ENCODE measurements around the gene ADIPOR2. TPM values are rescaled to one million over a fixed set of nuclear protein-coding genes. Genes with fewer than 3 reads are reported as not detected.

Gene ADIPOR2
- total RNA-seq, 2 experiments from 2014 or later, result 24.7 to 51.1 TPM

GRCh38 chr12:1662761-1663439, 28.0 kb upstream of the ADIPOR2 start:
- Histone ChIP-seq H3K4me1 (ENCODE audit: insufficient read depth, low read length, poor library complexity, severe bottlenecking) (peaks cover 7% of the 10 kb centered on the region), H3K79me2 (ENCODE audit: insufficient read depth, low read depth, low read length) (no peaks in the 10 kb centered on the region), H3K9me3 (ENCODE audit: low read length) (no peaks in the 10 kb centered on the region), H4K20me1 (ENCODE audit: insufficient read depth, low read length) (no peaks in the 10 kb centered on the region), H3K4me3 (ENCODE audit: low read depth, low read length, poor library complexity, severe bottlenecking) (no peak overlapping the region), H3K27ac (ENCODE audit: low read depth, low read length, poor library complexity, severe bottlenecking) (no peak overlapping the region), H3K4me2 (ENCODE audit: low read length) (no peak overlapping the region), H3K36me3 (ENCODE audit: insufficient read depth, low read length) (no peaks in the 10 kb centered on the region), H2AFZ (ENCODE audit: low read length) (no peak overlapping the region), H3K9me2 (ENCODE audit: insufficient read depth, low read length) (no peaks in the 10 kb centered on the region)
- ChIA-PET CTCF (ENCODE audit: unreplicated experiment) (no interaction called here), POLR2A (interaction anchor here (0.7 kb wide), 1 partner anchor 28 kb away, joined by 3 read pairs; the partner anchor contains the start of gene ADIPOR2)
- TF ChIP-seq, protein P1, sequence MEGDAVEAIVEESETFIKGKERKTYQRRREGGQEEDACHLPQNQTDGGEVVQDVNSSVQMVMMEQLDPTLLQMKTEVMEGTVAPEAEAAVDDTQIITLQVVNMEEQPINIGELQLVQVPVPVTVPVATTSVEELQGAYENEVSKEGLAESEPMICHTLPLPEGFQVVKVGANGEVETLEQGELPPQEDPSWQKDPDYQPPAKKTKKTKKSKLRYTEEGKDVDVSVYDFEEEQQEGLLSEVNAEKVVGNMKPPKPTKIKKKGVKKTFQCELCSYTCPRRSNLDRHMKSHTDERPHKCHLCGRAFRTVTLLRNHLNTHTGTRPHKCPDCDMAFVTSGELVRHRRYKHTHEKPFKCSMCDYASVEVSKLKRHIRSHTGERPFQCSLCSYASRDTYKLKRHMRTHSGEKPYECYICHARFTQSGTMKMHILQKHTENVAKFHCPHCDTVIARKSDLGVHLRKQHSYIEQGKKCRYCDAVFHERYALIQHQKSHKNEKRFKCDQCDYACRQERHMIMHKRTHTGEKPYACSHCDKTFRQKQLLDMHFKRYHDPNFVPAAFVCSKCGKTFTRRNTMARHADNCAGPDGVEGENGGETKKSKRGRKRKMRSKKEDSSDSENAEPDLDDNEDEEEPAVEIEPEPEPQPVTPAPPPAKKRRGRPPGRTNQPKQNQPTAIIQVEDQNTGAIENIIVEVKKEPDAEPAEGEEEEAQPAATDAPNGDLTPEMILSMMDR (conservative IDR thresholded peaks at IDR 0.05; ENCODE audit: low read length), result no peak
- TF ChIP-seq EZH2phosphoT487 (IDR thresholded peaks at IDR 0.05; ENCODE audit: borderline replicate concordance, low read depth, low read length), result no peak
- no peak for DNase-seq (ENCODE audit: low spot score)
- intact Hi-C loops (cut with micrococcal nuclease; ENCODE audit: unreplicated experiment), result no loop called here
- no TSS peak for BruUV-seq (replicated peaks)

GRCh38 chr12:1663440-1664132, 27.3 kb upstream of the ADIPOR2 start:
- intact Hi-C loops (cut with micrococcal nuclease; ENCODE audit: unreplicated experiment), result no loop called here
- no peak for DNase-seq (ENCODE audit: low spot score)
- Histone ChIP-seq H3K4me3 (ENCODE audit: low read depth, low read length, poor library complexity, severe bottlenecking) (no peak overlapping the region), H3K36me3 (ENCODE audit: insufficient read depth, low read length) (no peaks in the 10 kb centered on the region), H3K79me2 (ENCODE audit: insufficient read depth, low read depth, low read length) (no peaks in the 10 kb centered on the region), H3K4me2 (ENCODE audit: low read length) (no peak overlapping the region), H3K4me1 (ENCODE audit: insufficient read depth, low read length, poor library complexity, severe bottlenecking) (peaks cover 9% of the 10 kb centered on the region), H3K9me3 (ENCODE audit: low read length) (no peaks in the 10 kb centered on the region), H4K20me1 (ENCODE audit: insufficient read depth, low read length) (no peaks in the 10 kb centered on the region), H3K27ac (ENCODE audit: low read depth, low read length, poor library complexity, severe bottlenecking) (no peak overlapping the region), H3K9me2 (ENCODE audit: insufficient read depth, low read length) (no peaks in the 10 kb centered on the region), H2AFZ (ENCODE audit: low read length) (no peak overlapping the region)
- TF ChIP-seq, protein P1 (conservative IDR thresholded peaks at IDR 0.05; ENCODE audit: low read length), result no peak
- no peak for TF ChIP-seq EZH2phosphoT487 (IDR thresholded peaks at IDR 0.05; ENCODE audit: borderline replicate concordance, low read depth, low read length)
- ChIA-PET CTCF (ENCODE audit: unreplicated experiment) (no interaction called here), POLR2A (interaction anchor here (0.7 kb wide), 1 partner anchor 703 kb away, joined by 4 read pairs; no protein-coding TSS in a partner anchor)
- BruUV-seq (replicated peaks), result no TSS peak

DNA sequence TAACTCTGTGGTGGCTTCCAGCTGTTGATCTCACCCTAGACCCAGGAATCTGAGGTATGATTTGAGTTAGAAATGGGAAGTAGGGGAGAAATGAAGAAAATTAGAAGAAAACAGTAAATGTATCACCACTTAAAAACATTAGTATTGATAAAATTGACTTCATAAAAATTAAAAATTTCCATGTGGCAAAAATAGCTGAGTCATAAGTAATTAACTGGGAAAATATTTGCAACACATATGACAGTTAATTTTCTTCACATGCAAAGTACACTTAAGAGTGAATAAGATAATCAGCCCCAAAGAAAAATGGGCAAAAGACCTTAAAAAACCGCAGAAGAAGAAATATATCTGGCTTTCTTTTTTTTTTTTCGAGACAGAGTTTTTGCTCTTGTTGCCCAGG, 25.5 kb upstream of the ADIPOR2 start:
- H3K9me3 ChIP-seq (ENCODE audit: low read length), result no peaks in the 10 kb centered on the region
- CTCF ChIA-PET (ENCODE audit: unreplicated experiment), result no interaction called here
- intact Hi-C loops (cut with micrococcal nuclease; ENCODE audit: unreplicated experiment), result no loop called here
- H2AFZ ChIP-seq (ENCODE audit: low read length), result no peak overlapping the region
- H3K9me2 ChIP-seq (ENCODE audit: insufficient read depth, low read length), result no peaks in the 10 kb centered on the region
- no peaks in the 10 kb centered on the region for H4K20me1 ChIP-seq (ENCODE audit: insufficient read depth, low read length)
- TF ChIP-seq, protein P1 (conservative IDR thresholded peaks at IDR 0.05; ENCODE audit: low read length), result no peak
- TF ChIP-seq EZH2phosphoT487 (IDR thresholded peaks at IDR 0.05; ENCODE audit: borderline replicate concordance, low read depth, low read length), result no peak
- H3K4me2 ChIP-seq (ENCODE audit: low read length), result no peak overlapping the region
- no peaks in the 10 kb centered on the region for H3K79me2 ChIP-seq (ENCODE audit: insufficient read depth, low read depth, low read length)
- no peaks in the 10 kb centered on the region for H3K36me3 ChIP-seq (ENCODE audit: insufficient read depth, low read length)
- POLR2A ChIA-PET, result interaction anchor here (0.6 kb wide), 1 partner anchor 102 kb away, joined by 3 read pairs; no protein-coding TSS in a partner anchor
- H3K4me3 ChIP-seq (ENCODE audit: low read depth, low read length, poor library complexity, severe bottlenecking), result no peak overlapping the region
- no peak for DNase-seq (ENCODE audit: low spot score)
- no TSS peak for BruUV-seq (replicated peaks)
- H3K4me1 ChIP-seq (ENCODE audit: insufficient read depth, low read length, poor library complexity, severe bottlenecking), result peaks cover 15% of the 10 kb centered on the region
- H3K27ac ChIP-seq (ENCODE audit: low read depth, low read length, poor library complexity, severe bottlenecking), result no peak overlapping the region
